ENCODE data around the gene PCGF5.

DNA sequence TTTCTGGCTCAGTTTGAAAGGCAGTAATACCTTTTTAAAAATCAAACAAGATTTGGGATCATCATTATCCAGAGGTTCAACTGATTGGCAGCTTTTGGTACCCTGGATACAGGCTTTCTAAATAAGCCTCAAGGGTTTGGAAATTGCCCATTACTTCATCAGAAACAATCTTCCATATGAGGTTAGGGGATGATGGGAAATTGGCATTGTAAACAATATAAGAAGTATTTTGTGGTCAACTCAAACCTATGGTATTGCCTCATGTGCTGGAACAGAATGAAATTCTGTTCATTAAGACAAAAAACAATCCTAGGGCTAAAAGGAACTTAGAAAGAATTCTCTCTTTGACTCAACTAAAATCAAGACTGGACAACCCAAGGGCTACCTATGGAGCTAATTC is 97.1 kb downstream of the PCGF5 start:
- TF ChIP-seq, protein P1, sequence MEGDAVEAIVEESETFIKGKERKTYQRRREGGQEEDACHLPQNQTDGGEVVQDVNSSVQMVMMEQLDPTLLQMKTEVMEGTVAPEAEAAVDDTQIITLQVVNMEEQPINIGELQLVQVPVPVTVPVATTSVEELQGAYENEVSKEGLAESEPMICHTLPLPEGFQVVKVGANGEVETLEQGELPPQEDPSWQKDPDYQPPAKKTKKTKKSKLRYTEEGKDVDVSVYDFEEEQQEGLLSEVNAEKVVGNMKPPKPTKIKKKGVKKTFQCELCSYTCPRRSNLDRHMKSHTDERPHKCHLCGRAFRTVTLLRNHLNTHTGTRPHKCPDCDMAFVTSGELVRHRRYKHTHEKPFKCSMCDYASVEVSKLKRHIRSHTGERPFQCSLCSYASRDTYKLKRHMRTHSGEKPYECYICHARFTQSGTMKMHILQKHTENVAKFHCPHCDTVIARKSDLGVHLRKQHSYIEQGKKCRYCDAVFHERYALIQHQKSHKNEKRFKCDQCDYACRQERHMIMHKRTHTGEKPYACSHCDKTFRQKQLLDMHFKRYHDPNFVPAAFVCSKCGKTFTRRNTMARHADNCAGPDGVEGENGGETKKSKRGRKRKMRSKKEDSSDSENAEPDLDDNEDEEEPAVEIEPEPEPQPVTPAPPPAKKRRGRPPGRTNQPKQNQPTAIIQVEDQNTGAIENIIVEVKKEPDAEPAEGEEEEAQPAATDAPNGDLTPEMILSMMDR (conservative IDR thresholded peaks at IDR 0.05; ENCODE audit: low read depth in 2 of 2), result no peak
- TF ChIP-seq EZH2 (IDR thresholded peaks at IDR 0.05; ENCODE audit: low read depth, unreplicated experiment), result no peak
- TF ChIP-seq POLR2AphosphoS5 (IDR thresholded peaks at IDR 0.05; ENCODE audit: low read depth), result no peak
- TF ChIP-seq EZH2phosphoT487 (IDR thresholded peaks at IDR 0.05; ENCODE audit: unreplicated experiment), result no peak
- TF ChIP-seq NANOG (IDR thresholded peaks at IDR 0.05; ENCODE audit: borderline replicate concordance), result no peak
- TF ChIP-seq JUNB (IDR thresholded peaks at IDR 0.05; ENCODE audit: unreplicated experiment), result no peak
- TF ChIP-seq, protein P2, sequence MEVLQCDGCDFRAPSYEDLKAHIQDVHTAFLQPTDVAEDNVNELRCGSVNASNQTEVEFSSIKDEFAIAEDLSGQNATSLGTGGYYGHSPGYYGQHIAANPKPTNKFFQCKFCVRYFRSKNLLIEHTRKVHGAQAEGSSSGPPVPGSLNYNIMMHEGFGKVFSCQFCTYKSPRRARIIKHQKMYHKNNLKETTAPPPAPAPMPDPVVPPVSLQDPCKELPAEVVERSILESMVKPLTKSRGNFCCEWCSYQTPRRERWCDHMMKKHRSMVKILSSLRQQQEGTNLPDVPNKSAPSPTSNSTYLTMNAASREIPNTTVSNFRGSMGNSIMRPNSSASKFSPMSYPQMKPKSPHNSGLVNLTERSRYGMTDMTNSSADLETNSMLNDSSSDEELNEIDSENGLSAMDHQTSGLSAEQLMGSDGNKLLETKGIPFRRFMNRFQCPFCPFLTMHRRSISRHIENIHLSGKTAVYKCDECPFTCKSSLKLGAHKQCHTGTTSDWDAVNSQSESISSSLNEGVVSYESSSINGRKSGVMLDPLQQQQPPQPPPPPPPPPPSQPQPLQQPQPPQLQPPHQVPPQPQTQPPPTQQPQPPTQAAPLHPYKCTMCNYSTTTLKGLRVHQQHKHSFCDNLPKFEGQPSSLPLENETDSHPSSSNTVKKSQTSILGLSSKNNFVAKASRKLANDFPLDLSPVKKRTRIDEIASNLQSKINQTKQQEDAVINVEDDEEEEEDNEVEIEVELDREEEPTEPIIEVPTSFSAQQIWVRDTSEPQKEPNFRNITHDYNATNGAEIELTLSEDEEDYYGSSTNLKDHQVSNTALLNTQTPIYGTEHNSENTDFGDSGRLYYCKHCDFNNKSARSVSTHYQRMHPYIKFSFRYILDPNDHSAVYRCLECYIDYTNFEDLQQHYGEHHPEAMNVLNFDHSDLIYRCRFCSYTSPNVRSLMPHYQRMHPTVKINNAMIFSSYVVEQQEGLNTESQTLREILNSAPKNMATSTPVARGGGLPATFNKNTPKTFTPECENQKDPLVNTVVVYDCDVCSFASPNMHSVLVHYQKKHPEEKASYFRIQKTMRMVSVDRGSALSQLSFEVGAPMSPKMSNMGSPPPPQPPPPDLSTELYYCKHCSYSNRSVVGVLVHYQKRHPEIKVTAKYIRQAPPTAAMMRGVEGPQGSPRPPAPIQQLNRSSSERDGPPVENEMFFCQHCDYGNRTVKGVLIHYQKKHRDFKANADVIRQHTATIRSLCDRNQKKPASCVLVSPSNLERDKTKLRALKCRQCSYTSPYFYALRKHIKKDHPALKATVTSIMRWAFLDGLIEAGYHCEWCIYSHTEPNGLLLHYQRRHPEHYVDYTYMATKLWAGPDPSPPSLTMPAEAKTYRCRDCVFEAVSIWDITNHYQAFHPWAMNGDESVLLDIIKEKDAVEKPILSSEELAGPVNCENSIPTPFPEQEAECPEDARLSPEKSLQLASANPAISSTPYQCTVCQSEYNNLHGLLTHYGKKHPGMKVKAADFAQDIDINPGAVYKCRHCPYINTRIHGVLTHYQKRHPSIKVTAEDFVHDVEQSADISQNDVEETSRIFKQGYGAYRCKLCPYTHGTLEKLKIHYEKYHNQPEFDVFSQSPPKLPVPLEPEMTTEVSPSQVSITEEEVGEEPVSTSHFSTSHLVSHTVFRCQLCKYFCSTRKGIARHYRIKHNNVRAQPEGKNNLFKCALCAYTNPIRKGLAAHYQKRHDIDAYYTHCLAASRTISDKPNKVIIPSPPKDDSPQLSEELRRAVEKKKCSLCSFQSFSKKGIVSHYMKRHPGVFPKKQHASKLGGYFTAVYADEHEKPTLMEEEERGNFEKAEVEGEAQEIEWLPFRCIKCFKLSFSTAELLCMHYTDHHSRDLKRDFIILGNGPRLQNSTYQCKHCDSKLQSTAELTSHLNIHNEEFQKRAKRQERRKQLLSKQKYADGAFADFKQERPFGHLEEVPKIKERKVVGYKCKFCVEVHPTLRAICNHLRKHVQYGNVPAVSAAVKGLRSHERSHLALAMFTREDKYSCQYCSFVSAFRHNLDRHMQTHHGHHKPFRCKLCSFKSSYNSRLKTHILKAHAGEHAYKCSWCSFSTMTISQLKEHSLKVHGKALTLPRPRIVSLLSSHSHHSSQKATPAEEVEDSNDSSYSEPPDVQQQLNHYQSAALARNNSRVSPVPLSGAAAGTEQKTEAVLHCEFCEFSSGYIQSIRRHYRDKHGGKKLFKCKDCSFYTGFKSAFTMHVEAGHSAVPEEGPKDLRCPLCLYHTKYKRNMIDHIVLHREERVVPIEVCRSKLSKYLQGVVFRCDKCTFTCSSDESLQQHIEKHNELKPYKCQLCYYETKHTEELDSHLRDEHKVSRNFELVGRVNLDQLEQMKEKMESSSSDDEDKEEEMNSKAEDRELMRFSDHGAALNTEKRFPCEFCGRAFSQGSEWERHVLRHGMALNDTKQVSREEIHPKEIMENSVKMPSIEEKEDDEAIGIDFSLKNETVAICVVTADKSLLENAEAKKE (CRISPR knock-in tag; IDR thresholded peaks at IDR 0.05), result no peak
- no peak for TF ChIP-seq CREB1 (CRISPR knock-in tag; IDR thresholded peaks at IDR 0.05; ENCODE audit: low read depth)
- no peak for TF ChIP-seq ZNF114 (CRISPR knock-in tag; IDR thresholded peaks at IDR 0.05)
- TF ChIP-seq, protein P3, sequence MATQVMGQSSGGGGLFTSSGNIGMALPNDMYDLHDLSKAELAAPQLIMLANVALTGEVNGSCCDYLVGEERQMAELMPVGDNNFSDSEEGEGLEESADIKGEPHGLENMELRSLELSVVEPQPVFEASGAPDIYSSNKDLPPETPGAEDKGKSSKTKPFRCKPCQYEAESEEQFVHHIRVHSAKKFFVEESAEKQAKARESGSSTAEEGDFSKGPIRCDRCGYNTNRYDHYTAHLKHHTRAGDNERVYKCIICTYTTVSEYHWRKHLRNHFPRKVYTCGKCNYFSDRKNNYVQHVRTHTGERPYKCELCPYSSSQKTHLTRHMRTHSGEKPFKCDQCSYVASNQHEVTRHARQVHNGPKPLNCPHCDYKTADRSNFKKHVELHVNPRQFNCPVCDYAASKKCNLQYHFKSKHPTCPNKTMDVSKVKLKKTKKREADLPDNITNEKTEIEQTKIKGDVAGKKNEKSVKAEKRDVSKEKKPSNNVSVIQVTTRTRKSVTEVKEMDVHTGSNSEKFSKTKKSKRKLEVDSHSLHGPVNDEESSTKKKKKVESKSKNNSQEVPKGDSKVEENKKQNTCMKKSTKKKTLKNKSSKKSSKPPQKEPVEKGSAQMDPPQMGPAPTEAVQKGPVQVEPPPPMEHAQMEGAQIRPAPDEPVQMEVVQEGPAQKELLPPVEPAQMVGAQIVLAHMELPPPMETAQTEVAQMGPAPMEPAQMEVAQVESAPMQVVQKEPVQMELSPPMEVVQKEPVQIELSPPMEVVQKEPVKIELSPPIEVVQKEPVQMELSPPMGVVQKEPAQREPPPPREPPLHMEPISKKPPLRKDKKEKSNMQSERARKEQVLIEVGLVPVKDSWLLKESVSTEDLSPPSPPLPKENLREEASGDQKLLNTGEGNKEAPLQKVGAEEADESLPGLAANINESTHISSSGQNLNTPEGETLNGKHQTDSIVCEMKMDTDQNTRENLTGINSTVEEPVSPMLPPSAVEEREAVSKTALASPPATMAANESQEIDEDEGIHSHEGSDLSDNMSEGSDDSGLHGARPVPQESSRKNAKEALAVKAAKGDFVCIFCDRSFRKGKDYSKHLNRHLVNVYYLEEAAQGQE (IDR thresholded peaks at IDR 0.05; ENCODE audit: unreplicated experiment), result no peak

Measured in GM23338 (cell line).